ENCODE measurements around the gene GPRC5A.
A peak's percentile ranks its signal among the peaks of the same experiment; 100 is the strongest.
"Not testable (repeated sequence)": the region's sequence is repeated elsewhere in the genome, so short reads cannot be mapped to it uniquely, and the experiment has no call there.

The GPRC5A gene

DNA sequence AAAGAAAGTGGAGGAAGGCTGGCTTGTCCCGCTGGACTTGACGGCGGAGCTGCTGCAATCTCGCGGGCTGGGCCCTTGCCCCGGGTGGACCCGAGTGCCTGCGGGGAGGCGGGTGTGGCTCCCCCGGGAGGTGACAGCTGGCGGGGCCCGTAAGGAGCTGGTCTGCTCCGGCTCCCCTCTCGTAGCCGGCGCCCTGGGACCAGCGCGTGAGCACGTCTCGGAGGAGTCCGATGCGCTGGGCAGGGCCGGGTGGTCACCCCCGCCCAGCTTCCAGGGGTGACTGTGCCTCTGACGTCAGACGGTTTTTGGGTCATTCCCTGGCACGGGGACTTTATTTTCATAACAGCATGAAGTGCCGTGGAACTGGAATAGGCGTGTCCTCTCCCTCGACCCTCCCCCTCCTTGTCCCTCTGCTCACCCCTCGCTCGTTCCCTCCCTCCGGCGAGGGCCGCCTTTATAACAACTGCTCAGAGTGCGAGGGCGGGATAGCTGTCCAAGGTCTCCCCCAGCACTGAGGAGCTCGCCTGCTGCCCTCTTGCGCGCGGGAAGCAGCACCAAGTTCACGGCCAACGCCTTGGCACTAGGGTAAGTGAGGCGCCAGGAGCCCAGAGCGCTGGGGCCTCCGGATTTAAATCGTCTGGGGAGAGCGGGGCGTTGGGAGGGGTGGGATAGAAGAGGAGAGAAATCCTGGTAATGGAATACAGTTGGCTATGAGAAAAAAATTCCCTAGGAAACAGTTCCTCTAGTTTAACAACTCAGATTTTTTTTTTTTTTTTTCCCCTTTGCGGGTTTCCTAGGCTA, at the start of gene GPRC5A:
GPRC5A (plus strand) TSS at position 483 of the 801 bp plus-strand sequence. CDS start 16,688 bp downstream, outside the sequence.
- peak; percentile 69 for DNase-seq

GRCh38 chr12:12845794-12846243, 45.5 kb upstream of the GPRC5A start:
- DNase-seq = no peak

GRCh38 chr12:12846780-12847179, 44.6 kb upstream of the GPRC5A start:
- not testable (repeated sequence) for DNase-seq

DNA sequence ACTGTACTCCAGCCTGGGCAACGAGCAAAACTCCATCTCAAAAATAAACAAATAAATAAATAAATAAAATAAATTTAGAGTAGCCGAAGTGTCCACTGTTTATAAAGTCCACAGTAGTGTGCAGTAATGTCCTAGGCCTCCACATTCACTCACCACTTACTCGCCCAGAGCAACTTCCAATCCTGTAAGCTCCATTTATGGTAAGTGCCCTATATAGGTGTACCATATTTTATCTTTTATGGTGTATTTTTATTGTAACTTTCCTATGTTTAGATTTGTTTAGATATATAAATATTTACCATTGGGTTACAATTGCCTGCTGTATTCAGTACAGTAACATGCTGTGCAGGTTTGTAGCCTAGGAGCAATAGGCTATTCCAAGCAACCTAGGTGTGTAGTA, 37.9 kb upstream of the GPRC5A start:
- no peak for DNase-seq

DNA sequence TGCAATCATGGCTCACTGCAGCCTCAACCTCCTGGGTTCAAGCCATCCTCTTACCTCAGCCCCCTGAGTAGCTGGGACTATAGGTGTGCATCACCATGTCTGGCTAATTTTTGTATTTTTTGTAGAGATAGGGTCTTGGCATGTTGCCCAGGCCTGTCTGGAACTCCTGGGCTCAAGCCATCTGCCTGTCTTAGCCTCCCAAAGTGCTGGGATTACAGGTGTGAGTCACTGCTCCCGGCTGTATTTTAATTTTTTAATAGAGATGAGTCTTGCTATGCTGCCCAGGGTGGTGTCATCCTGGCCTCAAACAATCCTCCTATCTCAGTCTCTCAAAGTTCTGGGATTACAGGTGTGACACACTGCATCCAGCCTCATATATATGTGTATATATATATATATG, 31.7 kb upstream of the GPRC5A start:
- DNase-seq = peak; percentile 77

DNA sequence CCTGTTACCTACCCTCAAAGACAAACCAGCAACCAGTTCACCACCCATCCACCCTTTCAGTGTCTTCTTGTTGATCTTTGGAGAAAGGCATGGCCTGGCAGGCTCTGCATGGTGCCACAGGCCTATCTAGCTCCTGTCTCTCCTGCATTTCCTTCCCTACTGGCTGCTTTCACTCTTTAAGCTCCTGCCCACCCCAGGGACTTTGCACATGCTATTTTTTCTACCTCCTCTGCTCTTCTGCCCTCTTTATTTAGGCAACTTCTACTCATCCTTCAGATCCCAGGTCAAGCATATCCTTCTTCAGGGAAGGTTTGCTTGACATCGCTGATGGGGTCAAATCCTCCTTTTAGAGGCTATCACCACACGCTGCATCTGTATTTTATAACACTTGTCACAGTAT, 27.1 kb upstream of the GPRC5A start:
- DNase-seq = no peak

GRCh38 chr12:12868477-12869235, 22.7 kb upstream of the GPRC5A start:
- DNase-seq = no peak

DNA sequence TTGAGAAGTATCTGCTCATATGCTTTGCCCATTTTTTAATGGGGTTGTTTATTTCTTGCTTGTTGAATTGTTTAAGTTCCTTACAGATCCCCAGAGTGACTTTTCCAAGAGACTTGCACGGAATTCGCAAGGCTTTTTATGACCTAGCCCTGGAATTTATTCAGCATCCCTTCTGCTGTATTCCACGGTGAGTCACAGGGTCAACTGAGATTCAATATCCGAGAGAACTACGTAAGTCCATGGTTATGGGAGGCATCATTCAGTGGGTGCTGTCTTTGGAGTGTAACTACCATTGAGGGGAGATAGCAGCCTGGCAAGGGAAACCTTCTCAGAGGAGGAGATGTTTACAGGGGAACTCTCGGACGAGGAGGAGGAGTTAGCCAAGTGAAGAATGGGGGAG, 20.9 kb upstream of the GPRC5A start:
- DNase-seq = no peak

GRCh38 chr12:12871587-12872138, 19.7 kb upstream of the GPRC5A start:
- DNase-seq = no peak

GRCh38 chr12:12872139-12872933, 19.0 kb upstream of the GPRC5A start:
- peak; percentile 68 for DNase-seq

GRCh38 chr12:12872934-12873275, 18.5 kb upstream of the GPRC5A start:
- DNase-seq = no peak

- DNase-seq = no peak
Measured at GRCh38 chr12:12874029-12874428, 17.3 kb upstream of the GPRC5A start.

DNA sequence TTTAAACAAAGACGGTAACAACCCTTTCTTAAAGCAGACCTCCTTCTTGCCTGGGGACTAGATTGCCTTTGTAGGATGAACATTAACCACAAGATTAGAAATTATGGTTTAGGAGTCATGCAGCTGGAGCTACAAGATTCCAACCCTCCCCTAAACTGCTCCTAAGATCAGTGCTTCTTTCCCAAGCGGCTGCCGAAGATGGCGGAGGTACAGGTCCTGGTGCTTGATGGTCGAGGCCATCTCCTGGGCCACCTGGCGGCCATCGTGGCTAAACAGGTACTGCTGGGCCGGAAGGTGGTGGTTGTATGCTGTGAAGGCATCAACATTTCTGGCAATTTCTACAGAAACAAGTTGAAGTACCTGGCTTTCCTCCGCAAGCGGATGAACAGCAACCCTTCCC, 16.1 kb upstream of the GPRC5A start:
- not testable (repeated sequence) for DNase-seq

DNA sequence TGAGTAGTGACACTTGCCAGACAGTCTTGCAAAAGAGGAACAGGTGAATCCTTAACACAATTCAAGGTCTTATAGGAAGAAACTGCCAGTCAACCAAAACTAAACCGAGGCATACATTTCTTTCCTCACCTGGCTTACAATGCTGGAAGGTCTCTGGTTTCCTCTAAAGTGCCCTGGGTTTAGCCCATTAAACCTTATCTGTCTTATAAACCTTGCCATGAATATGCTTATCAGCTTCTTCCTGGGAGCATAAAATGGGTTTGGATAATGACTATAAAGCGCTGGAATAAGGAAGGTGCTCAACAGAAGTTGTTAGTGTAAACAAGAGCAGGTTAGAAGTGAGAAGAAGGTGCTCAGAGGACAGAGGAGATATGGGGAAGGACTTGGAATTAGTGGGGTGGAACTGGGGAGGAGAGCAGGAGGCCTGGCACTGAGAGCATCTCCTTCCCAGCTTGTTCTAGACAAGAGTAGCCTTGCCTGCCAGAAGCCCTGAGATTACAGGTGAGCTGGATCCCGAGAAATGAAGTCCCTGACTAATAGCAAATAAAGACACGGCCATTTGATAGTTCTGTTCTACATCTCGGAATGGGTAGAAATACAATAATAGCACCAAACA, 14.1 kb upstream of the GPRC5A start:
- DNase-seq = peak; percentile 61

DNA sequence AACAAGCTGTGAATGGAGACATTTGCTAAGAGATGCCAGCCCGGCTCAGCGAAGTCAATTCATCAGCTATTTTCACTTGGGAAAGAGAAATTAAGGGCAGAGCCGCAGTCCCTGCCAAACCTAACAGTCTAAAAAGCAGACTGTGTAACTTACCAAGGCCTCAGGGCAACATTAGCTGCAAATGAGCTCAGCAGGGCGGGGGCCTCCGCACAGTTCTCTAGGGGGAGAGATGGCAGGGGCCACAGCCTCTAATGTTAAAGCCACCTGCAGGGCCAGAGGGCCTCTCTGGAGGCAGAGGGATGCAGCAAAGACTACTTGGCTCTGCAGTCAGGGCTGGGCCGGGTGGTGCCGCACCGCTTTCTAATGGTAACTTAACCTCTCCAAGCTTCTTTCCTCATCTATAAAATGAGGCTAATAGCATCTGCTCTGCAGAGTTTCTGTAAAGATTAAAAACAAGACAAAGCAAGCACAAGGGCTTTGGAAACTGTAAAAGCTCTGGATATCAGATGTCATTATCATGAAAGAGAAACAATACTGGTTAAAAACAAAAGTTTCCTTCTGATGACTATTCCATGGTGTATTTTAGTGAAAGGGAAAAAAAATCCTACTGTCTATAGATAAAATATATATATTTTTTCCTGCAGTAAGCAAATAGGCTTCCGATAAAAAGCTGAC, 13.4 kb upstream of the GPRC5A start:
- DNase-seq = peak; percentile 82

DNA sequence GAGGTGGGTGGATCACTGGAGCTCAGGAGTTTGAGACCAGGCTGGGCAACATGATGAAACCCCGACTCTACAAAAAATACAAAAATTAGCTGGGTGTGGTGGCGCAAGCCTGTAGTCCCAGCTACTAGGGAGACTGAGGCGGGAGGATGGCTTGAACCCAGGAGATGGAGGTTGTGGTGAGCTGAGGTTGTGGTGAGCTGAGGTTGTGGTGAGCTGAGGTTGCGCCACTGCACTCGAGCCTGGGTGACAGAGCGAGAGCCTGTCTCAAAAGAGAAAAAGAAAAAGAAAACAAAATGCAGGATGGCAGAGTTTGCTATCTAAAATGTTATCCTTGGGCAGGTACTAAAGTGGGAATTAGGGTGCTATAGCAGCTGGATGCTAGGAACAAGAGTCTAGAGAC, 10.8 kb upstream of the GPRC5A start:
- no peak for DNase-seq

GRCh38 chr12:12881151-12881909, 10.0 kb upstream of the GPRC5A start:
- no peak for DNase-seq

DNA sequence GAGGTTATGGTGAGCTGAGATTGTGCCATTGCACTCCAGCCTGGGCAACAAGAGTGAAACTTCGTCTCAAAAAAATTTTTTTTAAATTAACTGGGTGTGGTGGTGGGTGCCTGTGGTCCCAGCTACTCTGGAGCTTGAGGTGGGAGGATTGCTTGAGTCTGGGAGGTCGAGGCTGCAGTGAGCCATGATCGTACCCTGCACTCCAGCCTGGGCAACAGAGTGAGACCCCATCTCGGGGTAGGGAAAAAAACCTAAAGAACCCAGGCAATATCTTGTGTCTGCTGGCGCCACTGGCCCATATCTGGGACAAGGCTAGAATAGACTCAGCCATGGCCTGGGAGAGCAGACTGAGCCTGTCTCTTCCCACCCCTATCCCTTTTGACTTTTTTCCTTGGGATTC, 9.1 kb upstream of the GPRC5A start:
- no peak for DNase-seq

GRCh38 chr12:12883369-12884001, 7.9 kb upstream of the GPRC5A start:
- no peak for DNase-seq

- peak; percentile 21 for DNase-seq
Measured at GRCh38 chr12:12885096-12885792, 6.1 kb upstream of the GPRC5A start.

Measured in NCI-H69 (cell line).